HG02943 (cell line): ENCODE data around the gene NDUFS3.
A peak's percentile ranks its signal among the peaks of the same experiment; 100 is the strongest.
"Not testable (repeated sequence)": the region's sequence is repeated elsewhere in the genome, so short reads cannot be mapped to it uniquely, and the experiment has no call there.

Source experiments
- ATAC-seq: cut with Tn5 transposase; IDR thresholded peaks from one replicate; pipeline ENCODE4 v1.9.1; 2021; ENCODE audit warnings: mild to moderate bottlenecking, low read depth, moderate library complexity; ENCODE audit not compliant: unreplicated experiment

The NDUFS3 gene

DNA sequence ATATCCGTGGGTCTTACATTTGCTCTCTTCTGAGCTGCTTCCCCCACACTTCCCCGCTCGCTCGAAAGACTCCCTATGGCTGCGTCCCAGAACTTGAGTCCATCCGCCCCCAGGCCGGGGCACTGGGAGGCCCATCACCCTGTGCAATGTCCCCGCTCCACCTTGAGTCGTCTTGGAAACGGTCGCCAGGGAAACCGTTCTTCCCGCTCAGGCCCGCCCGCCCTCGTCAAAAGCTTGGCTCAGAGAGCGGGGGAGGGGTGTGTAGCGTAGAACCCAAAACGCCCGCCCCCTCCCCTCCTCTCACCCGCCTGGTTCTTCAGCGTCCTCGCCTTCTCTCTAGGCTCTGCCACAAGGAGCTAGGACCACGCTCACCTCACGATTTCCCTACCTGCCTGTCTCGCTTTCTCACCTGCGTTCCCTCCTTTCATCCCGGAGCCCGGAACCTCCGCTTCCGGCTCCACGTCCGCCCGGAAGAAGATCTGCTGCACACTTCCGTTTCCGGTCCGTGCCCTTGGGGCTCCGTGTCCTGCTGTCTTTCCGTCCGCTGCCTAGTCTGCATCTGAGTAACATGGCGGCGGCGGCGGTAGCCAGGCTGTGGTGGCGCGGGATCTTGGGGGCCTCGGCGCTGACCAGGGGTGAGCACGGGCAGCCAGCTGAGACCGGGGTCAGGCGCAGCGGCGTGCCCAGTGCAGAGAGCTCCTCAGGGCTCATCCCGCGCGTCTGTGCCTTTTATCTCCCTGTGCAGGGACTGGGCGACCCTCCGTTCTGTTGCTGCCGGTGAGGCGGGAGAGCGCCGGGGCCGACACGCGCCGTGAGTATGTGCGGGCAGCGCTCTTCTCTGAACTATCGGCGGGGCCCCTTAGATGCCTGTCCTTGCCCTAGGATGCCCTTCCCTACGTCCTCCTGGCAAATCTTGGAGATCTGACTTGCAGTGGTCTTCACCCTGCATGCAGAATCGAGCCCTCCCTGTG, at the start of gene NDUFS3, which contains the start of gene KBTBD4:
Gene NDUFS3, plus strand, starts transcription at position 551 of the 971 bp plus-strand sequence. Its CDS starts 18 bp downstream, at position 569.
Gene KBTBD4, minus strand, starts transcription at position 447 of the 971 bp plus-strand sequence. Its CDS starts 19 bp downstream, at position 428.
- peak; percentile 93 for ATAC-seq

- no peak for ATAC-seq
These were observed 48.9 kb upstream of the NDUFS3 start for GRCh38 chr11:47529951-47530350.

DNA sequence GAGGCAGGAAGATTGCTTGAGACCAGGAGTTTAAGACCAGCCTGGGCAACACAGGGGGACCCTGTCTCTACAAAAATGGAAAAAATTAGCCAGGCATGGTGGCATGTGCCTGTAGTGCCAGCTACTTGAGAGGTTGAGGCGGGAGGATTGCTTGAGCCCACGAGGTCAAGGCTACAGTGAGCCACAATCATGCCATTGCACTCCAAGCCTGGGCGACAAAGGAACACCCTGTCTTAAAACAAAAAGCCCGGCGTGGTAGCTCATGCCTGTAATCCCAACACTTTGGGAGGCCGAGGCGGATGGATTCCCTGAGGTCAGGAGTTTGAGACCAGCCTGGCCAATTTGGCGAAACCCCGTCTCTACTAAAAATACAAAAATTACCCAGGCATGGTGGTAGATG, 48.2 kb upstream of the NDUFS3 start:
- not testable (repeated sequence) for ATAC-seq

GRCh38 chr11:47531666-47532065, 47.2 kb upstream of the NDUFS3 start:
- ATAC-seq = no peak

GRCh38 chr11:47532597-47533213, 46.2 kb upstream of the NDUFS3 start:
- no peak for ATAC-seq

GRCh38 chr11:47533690-47534151, 45.2 kb upstream of the NDUFS3 start:
- ATAC-seq = no peak

DNA sequence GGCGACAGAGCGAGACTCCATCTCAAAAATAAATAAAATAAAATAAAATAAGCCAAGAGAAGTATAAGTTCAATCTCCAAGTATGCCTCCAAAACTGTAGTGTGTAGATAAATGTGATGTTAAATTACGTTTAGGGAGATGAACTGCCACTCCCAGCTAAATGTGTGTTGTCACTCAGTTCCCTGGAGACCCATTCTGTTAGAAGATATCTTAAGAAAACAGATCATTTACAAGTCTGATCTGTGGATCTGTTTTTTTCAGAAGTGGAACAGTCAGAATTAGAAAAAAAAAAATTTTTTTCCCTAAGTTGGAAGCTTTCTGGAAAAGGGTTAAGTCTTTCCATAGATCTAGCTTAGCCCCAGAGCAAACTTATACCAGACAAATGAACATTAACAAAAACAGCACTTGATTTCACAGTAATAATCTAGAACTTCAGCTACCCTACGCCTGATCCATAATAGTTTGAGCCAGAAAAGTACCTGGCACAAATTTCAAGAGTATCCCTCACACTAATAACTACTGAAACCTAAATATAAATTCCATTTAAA, 44.1 kb upstream of the NDUFS3 start:
- no peak for ATAC-seq

GRCh38 chr11:47536915-47537314, 42.0 kb upstream of the NDUFS3 start:
- ATAC-seq = no peak

DNA sequence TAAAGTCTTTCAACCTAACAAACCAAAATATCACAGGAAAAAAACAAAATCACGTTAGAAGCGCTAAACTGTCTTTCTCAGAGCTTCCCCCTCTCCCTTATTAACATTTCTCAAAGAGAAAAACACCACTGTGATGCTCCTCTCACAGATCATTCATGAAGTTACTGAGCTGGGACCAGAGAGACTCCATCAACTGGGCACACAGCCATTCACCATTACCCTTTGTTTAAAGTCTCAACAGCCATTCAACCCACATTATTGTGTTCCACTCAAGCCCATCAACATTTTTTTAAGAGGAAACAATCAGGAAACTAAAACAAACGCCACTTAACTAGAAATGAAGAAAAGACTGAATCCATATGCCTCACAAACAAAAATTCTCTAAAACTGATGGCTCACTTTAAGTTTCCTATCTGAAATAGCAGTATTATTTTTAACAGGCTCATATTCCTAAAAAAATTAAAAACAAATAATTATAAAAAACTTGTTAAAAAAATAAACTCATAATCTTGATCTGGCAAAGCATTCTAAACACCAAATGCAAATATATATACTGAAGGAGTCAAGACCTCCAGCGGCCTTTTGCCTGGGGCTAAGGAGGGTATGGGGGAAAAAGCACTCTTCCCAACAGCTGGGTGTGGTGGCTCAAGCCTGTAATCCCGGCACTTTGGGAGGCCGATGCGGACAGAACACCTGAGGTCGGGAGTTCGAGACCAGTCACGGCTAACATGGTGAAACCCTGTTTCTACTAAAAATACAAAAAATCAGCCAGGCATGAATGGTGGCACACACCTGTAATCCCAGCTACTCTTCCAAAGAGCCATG, 39.9 kb upstream of the NDUFS3 start:
- no peak for ATAC-seq

DNA sequence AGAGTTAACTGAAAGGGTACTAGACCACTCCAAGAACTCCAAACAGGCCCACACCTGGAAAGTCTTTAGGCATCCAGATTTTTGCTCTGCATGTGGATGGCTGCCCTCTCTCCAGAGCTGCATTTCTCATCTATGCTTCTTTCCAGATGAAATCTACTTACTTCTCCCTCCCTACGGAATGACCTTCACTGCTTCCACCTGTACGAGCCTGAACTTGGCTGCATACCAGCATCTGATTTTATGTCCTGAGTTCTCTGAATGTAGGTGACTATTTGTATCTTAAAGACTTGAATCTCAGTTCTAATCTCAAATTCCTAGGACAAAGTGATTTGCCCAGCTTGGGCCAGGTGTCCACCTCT, 39.2 kb upstream of the NDUFS3 start:
- ATAC-seq = no peak

GRCh38 chr11:47541070-47541469, 37.8 kb upstream of the NDUFS3 start:
- no peak for ATAC-seq

- ATAC-seq = no peak
These were observed 33.6 kb upstream of the NDUFS3 start for GRCh38 chr11:47545298-47545697.

DNA sequence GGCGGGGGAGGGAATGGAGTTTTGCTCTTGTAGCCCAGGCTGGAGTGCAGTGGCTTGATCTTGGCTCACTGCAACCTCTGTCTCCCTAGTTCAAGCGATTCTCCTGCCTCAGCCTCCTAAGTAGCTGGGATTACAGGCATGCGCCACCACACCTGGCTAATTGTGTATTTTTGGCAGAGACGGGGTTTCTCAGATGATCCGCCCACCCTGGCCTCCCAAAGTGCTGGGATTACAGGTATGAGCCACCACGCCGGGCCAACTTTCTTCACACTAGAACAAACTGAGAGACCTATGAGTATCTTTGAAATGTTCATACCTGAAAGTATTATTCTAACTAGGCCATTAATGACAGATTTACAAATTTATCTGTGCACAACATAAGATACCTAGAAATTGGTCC, 32.6 kb upstream of the NDUFS3 start:
- not testable (repeated sequence) for ATAC-seq

GRCh38 chr11:47550288-47551047, 28.4 kb upstream of the NDUFS3 start:
- ATAC-seq = no peak

DNA sequence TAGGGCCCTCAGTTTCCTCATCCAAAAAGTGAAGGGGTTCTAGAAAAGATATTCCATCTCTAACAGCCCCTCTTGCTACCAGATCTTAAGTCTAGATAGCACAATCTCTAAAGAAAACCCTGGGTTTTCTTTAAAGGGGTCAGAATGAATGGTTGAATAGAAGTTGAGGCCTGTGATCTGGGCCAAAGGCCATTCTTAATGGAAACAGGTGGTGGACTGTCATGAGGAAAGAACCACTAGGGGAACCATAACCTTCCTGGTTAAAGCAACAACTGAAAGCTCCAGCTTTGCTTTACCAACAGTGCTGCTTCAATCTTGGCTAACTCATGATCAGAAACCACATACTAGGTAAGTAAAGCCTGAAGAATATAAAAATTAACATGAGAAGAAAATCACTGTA, 27.8 kb upstream of the NDUFS3 start:
- ATAC-seq = no peak

DNA sequence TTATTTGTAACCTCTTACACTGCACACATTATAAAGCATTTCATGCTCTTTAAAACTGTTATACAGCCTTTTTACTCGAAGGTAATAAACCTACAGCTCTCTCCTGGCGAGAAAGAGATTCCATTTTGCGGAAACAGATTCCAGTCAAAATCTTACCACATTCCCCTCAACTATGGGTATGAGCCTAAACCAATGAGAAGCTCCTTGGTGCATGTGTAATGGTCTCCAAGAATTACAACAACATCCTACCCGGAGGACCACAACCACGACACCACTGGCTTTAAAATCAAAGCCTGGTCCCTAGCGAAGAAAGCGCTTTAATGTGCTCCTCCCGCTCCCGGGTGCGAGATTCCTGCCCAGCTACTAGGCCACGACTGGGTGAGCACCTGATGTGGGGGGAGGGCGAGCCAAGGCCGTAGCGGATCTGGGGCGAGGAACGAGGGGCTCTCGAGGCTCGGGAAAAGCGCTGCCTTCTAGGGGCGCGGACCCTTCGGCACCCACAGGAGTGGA, 26.8 kb upstream of the NDUFS3 start:
- ATAC-seq = peak; percentile 12

- peak; percentile 77 for ATAC-seq
These were observed 26.1 kb upstream of the NDUFS3 start, which contains the start of gene CELF1 for GRCh38 chr11:47552566-47553405. Gene CELF1 (minus strand): TSS chr11:47553132. CDS start chr11:47499523, 53,609 bp downstream.

DNA sequence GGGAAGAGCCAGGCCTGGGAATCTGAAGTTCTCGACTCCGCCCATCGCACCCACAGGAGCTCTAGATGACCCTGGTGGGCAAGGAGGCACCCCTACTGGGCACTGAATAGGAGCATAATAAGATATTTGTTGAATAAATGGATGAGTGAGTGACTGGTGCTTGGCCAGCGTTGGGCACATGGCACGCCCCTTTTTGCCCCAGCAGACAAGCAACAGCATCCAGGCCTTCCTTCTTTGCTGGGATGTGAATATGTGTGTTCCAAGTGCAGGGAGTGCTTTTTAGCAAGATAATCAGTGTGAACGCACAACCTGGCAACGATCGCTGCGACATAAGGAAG, 25.5 kb upstream of the NDUFS3 start:
- ATAC-seq = peak; percentile 29
